ENCODE measurements around the gene MRPL16. TPM values are rescaled to one million over a fixed set of nuclear protein-coding genes. Genes with fewer than 3 reads are reported as not detected.

MRPL16 gene
- total RNA-seq, 1 experiment from 2014 or later = 50.5 TPM

DNA sequence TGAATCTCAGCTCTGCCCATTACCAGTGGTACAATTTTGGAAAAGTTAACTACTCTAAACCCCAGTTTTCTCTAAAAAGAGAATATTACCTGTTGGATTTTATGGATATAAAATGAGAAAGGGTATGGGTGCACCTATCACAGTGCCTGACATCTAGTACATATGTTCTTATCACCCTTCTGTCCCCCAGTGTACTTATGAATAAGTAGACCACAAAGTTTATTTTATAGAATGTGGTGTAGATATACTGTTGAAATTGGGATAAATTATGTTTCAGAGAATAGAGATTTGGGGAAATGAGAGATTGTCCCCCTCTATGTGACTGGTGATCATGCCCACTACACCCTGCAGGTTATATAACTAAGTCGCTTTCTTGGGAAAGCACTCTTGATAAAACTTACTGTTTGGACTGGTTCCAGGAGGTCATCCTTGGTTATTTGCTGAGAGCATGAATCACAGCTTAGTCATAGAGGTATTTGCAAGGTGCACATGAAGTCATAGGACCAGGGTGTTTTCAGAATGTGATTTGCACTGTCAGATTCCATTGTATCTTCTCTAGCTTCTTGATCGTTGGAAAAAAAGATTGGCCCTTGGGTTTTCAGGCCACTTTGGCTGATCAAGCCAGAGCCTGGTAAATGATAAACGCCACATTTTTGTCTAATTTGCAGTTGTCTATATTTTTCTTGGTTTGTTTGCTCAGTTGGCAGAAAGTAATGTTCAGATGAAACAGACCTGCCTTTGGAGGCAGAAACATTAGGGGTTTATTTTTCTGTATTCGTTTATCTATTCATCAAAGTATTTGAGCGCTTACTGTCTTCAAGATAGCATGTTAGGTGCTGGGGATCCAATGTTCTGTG is 34.1 kb downstream of the MRPL16 start:
- DNase-seq (ENCODE audit: extremely low read depth, low read depth) = no peak

- no peak for DNase-seq (ENCODE audit: extremely low read depth, low read depth)
Measured at GRCh38 chr11:59773083-59773440, 37.5 kb downstream of the MRPL16 start.

- DNase-seq (ENCODE audit: extremely low read depth, low read depth) = no peak
Measured at GRCh38 chr11:59771605-59772004, 39.0 kb downstream of the MRPL16 start.

- no peak for DNase-seq (ENCODE audit: extremely low read depth, low read depth)
Measured at GRCh38 chr11:59770869-59771268, 39.7 kb downstream of the MRPL16 start.

DNA sequence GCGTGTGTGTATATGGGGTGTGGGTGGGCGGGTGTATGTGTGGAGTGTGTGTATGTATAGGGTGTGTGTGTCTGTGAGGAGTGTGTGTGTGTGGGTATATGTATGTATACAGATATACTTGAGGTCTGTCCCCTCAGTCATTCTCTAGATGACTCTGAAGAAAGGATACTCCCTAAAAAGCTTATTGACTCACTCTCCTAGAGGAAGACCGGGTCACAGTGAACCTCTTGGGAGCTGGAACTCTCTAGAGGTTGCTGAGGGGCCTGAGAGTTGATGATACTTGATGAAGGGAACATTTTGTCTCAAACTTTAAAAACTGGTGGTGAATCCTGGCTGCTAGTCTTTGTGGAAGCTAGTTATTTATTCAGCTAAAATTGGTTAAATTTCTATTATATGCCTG is 40.3 kb downstream of the MRPL16 start:
- DNase-seq (ENCODE audit: extremely low read depth, low read depth) = no peak

DNA sequence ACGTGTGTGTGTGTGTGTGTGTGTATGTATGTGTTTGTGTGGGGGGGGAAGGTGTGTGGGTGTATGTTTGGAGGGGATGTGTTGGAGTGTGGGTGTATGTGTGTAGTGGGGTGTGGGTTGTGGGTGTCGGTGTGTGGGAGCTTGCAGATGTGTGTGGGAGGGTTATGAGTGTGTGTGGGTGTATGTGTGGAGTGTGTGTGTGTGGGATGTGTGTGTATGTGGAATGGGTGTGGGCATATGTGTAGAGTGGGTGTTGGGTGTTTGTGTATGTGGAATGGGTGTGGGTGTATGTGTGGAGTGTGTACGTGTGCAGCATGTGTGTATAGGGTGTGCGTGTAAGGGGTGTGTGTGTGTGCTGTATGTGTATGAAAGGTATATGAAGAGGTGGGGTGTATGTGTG is 40.8 kb downstream of the MRPL16 start:
- no peak for DNase-seq (ENCODE audit: extremely low read depth, low read depth)

DNA sequence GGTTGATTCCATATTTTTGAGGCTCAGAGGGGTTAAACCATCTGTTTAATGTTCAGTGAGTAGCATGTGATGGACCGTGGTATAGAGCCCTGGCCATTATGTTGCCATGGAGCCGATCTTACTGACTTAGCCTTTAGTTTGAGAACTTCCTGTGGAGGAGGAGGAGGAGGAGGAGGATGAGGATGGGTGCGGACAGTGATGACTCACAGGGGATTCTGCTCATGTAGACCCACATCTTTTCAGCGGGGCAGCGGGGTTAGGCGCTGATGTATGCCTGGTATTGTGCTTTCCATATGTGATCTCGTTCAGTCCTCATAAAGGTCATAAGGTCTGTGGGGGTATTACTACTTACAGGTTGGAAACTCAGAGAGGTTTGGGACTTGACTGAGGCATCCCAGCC is 41.5 kb downstream of the MRPL16 start:
- no peak for DNase-seq (ENCODE audit: extremely low read depth, low read depth)

GRCh38 chr11:59767225-59767611 is 43.4 kb downstream of the MRPL16 start:
- no peak for DNase-seq (ENCODE audit: extremely low read depth, low read depth)

DNA sequence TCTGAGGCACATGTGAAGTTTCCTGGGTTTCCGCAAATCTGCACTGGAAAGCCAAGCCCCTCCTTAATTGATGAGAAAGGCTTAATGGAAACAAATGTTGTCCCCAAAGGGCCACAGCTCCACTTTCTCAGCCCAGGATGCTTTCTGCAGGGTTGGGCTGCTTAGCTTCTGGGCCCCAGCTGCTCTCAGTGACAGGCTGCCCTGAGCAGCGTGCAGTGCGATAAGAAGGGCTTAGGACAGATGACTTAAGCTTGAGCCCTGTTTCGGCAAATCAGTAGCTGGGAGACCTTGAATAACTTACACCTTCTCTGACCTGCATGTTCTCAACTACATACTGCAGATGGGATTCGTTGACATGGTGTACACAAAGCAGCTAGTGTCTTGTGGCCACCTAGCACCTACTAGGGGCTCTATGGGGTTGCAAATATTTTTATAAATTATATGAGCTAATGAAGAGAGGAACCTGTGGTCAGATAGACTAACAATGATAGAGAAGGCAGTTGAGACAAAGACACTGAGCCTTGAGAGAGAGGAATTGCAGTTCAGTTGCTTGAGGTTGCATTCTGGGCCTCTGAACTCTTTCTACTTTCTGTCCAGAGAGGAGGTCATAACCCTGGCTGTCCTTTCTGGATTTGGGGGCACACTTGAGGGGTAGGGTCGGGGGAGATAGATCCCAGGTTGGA is 43.9 kb downstream of the MRPL16 start:
- no peak for DNase-seq (ENCODE audit: extremely low read depth, low read depth)

- no peak for DNase-seq (ENCODE audit: extremely low read depth, low read depth)
Measured at GRCh38 chr11:59765068-59765735, 45.4 kb downstream of the MRPL16 start.

DNA sequence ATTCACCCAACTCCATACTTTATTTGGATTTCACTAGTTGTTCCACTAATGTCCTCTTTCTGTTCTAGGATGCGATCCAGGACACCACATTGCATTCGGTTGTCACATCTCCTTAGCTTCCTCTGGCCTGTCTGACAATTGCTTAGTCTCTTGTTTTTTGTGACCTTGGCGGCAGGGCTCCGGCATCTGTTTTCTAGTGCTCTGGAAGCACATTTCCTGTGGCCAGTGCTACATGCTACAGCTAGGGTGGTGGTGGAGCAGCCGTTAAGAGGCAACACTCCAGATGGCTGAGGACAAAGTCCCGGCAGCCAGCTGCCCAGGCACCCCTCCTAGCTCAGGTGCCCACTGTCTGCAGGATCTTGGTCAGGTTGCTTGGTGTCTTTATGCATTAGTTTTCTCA is 48.6 kb downstream of the MRPL16 start:
- no peak for DNase-seq (ENCODE audit: extremely low read depth, low read depth)

DNA sequence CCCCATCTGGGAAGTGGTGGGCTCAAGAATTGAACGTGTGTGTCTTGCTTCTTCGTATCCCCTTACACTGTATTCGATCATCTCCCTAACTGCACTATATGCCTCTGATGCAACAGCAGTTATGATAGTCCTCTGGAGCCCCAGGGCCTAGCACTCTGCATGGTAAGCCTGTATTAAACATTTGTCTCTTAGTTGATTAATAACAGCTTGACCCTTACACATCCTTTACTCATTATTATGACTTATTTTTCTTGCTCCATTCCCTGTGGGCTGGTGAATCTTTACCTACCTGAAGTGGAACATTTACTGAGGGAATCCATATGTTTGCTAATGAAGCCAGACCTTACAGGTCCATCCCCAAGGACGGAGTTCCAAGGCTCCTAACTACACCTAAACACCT is 49.8 kb downstream of the MRPL16 start:
- DNase-seq (ENCODE audit: extremely low read depth, low read depth) = no peak

DNA sequence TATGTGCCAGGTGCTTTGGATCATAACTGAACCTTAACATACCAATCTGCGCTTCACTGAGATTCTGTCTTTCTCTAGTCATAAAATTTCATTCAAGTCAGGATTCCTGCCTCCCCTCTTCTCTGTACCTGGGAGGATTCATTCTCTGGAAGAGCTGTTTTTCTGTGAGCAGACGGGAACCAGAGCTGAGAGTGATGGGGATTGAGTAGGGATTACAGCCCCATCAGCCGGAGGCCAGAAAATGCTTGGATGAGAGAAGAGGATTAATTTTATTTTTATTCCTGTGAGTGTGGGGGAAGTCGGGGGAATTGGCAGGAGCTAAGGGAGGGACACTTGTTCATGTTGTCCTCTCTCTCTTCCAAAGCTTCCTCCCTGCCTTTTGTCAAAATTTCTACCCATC is 50.7 kb downstream of the MRPL16 start:
- DNase-seq (ENCODE audit: extremely low read depth, low read depth) = no peak

- no peak for DNase-seq (ENCODE audit: extremely low read depth, low read depth)
Measured at GRCh38 chr11:59758401-59759037, 52.1 kb downstream of the MRPL16 start.

GRCh38 chr11:59756845-59757244 is 53.7 kb downstream of the MRPL16 start:
- no peak for DNase-seq (ENCODE audit: extremely low read depth, low read depth)

- DNase-seq (ENCODE audit: extremely low read depth, low read depth) = no peak
Measured at GRCh38 chr11:59756558-59756840, 54.1 kb downstream of the MRPL16 start.

Other genes with a start within 250 kb of the MRPL16 start
- 21.4 and 21.7 TPM in 2 replicates for gene OSBP, start 195.0 kb downstream of the MRPL16 start, total RNA-seq (2014; rRNA removed; shearing (Covaris generic))
- gene PATL1, start 141.7 kb downstream of the MRPL16 start, total RNA-seq (2014; rRNA removed; shearing (Covaris generic)) = 22.4 and 23.4 TPM in 2 replicates
- gene OR10V1, start 96.9 kb downstream of the MRPL16 start, total RNA-seq (2014; rRNA removed; shearing (Covaris generic)) = not detected in 2 replicates
- 11.3 and 12.6 TPM in 2 replicates for gene STX3, start 55.4 kb downstream of the MRPL16 start, total RNA-seq (2014; rRNA removed; shearing (Covaris generic))
- gene CBLIF, start 34.7 kb upstream of the MRPL16 start, total RNA-seq (2014; rRNA removed; shearing (Covaris generic)) = not detected in 2 replicates
- gene TCN1, start 55.7 kb upstream of the MRPL16 start, total RNA-seq (2014; rRNA removed; shearing (Covaris generic)) = not detected in 2 replicates
- not detected in 2 replicates for gene OOSP3, start 68.0 kb upstream of the MRPL16 start, total RNA-seq (2014; rRNA removed; shearing (Covaris generic))
- not detected in 2 replicates for gene OOSP1, start 127.7 kb upstream of the MRPL16 start, total RNA-seq (2014; rRNA removed; shearing (Covaris generic))
- gene OOSP4A, start 153.3 kb upstream of the MRPL16 start, total RNA-seq (2014; rRNA removed; shearing (Covaris generic)) = not detected in 2 replicates
- gene OOSP4B, start 206.4 kb upstream of the MRPL16 start, total RNA-seq (2014; rRNA removed; shearing (Covaris generic)) = not detected in 2 replicates
- gene OOSP2, start 229.6 kb upstream of the MRPL16 start, total RNA-seq (2014; rRNA removed; shearing (Covaris generic)) = not detected in 2 replicates
- not detected in 2 replicates for gene MS4A3, start 245.9 kb upstream of the MRPL16 start, total RNA-seq (2014; rRNA removed; shearing (Covaris generic))

All from NCI-H460 (cell line).